GM21447 (cell line): ENCODE data around the gene USP20.

Source experiments
- ATAC-seq: cut with Tn5 transposase; IDR thresholded peaks from one replicate; pipeline ENCODE4 v1.9.1; 2021; ENCODE audit not compliant: unreplicated experiment

The USP20 gene

DNA sequence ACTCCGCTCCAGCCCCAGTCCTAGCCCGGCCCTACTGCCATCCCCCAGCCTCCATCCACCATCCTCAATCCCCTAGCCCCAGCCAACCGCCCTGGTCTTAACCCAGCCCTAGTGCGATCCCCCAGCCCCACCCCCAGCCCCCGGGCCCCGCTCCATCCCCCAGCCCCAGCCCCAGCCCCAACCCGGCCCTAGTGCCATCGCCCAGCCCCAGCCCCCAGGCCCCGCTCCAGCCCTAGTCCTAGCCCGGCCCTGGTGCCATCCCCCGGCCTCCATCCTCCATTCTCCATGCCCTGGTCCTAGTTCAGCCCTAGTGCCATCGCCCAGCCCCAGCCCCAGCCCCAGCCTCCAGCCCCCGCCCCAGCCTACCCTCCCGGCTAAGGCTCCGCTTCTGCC is 11.7 kb upstream of the USP20 start:
- ATAC-seq = no peak

DNA sequence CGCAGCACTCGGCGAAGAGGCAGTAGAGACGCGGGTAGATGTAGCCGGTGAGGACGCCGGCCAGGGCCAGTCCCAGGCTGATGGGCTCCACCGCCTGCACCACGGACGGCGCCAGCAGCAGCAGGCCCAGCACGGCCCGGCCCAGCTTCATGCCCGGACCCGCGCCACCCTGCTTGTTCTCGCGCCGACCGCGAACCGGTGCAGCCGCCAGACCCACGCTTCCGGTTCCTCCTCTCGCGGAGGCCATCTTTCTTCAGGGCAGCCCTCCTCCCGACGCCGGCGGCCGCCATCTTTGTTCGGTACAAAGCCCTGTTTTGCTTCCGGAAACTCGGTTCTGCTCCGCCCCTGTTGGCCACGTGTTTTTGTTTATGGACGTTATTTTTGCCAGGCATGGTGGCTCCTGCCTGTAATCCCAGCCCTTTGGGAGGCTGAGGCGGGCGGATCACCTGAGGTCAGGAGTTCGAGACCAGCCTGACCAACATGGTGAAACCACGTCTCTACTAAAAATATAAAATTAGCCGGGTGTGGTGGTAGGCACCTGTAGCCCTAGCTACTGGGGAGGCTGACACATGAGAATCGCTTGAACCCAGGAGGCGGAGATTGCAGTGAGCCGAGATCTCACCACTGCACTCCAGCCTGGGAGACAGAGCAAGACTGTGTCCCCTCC is 11.2 kb upstream of the USP20 start, which contains the start of gene TOR1A:
TOR1A (minus strand) TSS at position 202 of the 667 bp plus-strand sequence; CDS start at position 151, 51 bp downstream.
- peak; percentile 91 for ATAC-seq

DNA sequence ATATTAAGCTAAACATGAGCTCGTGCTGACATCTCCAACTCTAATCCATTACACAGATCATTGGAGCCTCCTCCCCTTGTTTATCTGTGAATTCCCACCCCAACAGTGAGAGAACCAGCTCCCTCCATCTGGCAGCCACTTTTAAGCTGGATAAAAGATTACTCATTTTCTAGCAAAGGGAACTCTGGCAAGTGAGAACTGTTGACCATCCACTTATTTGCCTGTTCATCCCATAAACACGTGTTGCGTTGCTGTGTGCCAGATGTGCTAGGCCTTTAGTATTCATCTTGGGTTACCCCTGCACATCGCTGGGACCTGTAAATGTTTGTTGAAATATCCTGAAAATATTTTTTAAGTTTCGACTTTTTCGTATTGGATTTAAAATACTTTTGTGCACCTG is 8.9 kb upstream of the USP20 start:
- ATAC-seq = no peak

GRCh38 chr9:129826759-129827158 is 8.5 kb upstream of the USP20 start:
- ATAC-seq = no peak

GRCh38 chr9:129828051-129828450 is 7.2 kb upstream of the USP20 start:
- ATAC-seq = no peak

- ATAC-seq = no peak
Observed at GRCh38 chr9:129828969-129829368, 6.3 kb upstream of the USP20 start.

DNA sequence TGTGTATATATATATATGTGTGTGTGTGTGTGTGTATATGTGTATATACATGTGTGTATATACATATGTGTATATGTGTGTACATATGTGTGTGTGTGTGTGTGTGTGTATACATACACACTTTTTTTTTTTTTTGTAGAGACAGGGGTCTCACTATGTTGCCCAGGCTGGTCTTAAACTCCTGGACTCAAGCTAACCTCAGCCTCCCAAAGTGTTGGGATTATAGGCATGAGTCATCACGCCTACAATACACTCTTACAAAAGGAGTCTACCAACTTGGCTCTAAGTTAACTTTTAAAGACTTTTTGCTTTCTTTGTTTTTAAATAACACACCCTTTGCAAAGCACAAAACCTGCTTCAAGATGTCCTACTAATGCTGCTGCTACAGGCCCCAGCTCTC is 2.3 kb upstream of the USP20 start:
- no peak for ATAC-seq

DNA sequence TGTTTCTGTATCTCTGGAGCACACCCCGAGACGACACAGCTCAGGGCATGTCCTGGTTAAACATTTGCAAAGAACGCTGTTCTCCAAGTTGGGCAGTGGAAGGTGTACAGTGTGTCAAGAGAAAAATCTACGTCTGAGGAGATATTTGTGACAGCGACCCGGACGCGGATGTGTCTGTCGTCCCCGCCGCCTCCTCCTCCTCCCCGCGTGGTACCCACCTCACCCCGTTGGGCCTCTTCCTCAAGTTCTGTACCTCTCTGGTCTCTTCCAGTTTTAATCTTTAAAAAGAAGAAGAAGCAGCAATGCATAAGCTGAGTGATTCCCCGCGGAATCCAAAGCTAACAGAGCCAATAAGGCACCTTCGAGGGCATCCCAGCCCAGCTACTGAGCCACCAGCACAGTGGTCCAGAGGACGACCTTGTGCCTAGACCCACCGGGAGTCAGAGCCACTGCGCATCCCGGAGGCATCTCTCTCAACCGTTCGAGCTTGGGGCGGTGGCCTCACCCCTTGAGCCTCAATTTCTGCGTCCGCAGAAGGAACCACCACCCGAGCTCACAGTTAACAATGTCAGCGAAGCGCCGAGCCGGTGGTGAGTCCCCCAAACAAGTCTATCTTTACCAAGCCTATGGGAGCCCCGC is 650 bp upstream of the USP20 start:
- ATAC-seq = peak; percentile 22

DNA sequence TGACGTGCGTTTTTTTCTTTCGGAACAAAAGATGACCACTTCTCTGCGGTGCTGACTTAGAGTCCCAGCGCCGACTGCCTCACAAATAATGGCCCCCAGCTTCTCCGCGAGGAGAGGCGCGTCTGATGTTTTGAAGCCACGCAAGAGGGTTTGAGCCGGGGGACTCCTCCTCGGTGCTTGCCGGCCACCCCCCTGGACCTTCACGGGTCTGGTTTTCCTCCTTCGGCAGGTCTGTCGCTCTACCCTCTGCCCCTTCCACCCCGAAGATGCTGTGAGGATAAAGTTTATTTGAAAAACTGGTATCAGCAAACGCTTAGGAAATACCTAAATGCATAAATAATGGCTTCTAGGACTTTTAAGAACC is 584 bp downstream of the USP20 start:
- ATAC-seq = no peak

DNA sequence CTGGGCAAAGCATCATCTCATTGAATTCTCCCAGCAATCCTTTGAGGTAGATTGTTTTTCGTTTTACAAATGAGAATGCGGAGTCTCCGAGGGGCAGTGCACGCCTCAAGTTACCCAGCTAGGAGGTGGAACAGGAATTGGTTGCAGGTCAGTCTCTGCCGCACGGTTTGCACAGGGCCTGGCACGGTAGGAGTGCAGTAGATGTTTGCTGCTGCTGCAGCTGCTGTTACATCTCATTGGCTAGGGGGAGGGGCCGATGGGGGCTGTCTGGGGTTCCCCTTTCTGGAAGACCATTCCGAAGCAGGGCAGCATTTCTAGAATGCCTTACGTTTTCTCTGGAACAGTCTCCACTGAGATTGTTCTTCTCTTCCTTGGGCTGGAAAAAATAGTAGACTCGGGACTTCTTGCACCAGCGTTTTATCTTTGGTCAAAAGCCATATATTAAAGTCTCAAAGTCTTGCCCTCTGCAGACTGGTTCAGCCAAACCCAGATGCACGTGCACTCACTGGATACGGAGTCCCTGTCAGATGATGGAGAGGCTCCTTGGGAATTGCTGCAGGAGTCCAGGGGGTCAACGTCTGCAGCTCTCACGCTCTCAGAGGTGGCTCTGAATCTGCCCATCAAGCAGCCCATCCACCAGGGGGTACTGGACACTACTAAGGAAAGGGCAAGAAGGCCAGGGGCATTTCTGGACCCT is 1.2 kb downstream of the USP20 start:
- ATAC-seq = no peak

- ATAC-seq = no peak
Observed at GRCh38 chr9:129838707-129839259, 3.5 kb downstream of the USP20 start.

- no peak for ATAC-seq
Observed at GRCh38 chr9:129839324-129840023, 4.2 kb downstream of the USP20 start.

- ATAC-seq = no peak
Observed at GRCh38 chr9:129840034-129840433, 4.8 kb downstream of the USP20 start.

- no peak for ATAC-seq
Observed at GRCh38 chr9:129841071-129841470, 5.8 kb downstream of the USP20 start.

DNA sequence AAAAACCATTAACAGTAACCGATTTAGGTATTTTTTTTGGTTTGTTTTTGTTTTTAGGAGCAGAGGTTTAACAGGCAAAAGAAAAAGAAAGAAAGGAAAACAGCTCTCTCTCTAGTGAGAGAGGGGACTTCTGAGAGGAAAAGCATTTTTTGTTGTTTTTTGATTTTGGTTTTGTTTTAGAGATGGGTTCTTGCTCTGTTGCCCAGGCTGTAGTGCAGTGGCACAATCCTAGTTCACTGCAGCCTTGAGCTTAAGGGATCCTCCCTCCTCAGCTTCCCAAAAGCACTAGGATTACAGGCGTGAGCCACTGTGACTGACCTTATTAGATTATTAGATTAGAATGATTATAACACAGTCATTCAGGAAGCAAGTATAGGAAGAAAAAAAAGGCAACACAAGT is 10.1 kb downstream of the USP20 start:
- ATAC-seq = no peak

- no peak for ATAC-seq
Observed at GRCh38 chr9:129848712-129849441, 13.6 kb downstream of the USP20 start.

GRCh38 chr9:129849901-129850300 is 14.6 kb downstream of the USP20 start:
- no peak for ATAC-seq

DNA sequence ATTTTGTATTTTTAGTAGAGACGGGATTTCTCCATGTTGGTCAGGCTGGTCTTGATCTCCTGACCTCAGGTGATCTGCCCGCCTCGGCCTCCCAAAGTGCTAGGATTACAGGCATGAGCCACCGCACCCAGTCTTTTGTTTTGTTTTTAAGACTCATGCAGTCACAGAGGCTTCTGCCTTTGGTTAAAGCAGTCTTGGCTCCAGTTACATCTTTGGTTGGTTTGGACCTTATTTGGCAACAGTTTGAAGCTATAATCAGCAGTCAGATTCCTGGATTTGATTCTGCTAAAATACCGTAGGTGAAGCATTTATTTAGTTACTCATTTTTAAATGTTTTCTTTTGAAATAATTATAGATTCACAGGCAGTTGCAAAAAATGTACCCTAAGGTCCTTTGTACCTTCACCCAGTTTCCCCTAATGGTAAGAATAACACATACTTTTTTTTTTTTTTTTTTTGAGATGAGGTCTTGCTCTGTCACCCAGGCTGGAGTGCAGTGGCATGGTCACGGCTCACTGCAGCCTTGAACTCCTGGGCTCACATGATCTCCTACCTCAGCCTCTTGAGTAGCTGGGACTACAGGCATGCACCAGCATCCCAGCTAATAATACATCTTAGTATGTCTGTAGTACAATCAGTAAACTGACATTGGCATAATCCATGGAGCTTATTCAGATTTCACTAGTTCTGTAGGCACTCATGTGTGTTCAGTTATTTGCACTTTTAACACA is 15.7 kb downstream of the USP20 start:
- ATAC-seq = no peak

DNA sequence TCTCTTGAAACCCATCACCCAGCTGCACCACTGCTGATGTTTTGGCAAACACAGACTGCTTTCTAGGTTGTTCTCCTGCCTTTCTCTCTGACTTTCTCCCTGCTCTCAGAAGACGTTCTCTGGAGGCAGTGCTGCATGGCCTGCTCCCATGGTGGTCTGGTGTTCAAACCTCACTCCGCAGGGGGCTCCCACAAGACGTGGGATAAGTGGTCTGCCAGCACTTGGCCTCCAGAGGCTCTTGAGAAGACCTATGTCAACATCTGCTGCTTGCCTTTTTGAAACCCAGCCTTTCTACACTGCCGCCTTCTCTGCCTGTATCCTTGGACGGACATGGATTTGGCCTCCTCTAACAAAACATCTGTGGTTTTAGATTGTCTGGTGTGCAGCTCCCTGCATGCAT is 16.6 kb downstream of the USP20 start:
- no peak for ATAC-seq

GRCh38 chr9:129852579-129852978 is 17.3 kb downstream of the USP20 start:
- ATAC-seq = no peak
